HepG2 (cell line): ENCODE results near the gene SH3YL1. TPM values are rescaled to one million over a fixed set of nuclear protein-coding genes. Genes with fewer than 3 reads are reported as not detected.

ENCODE experiments used
- CCAR2 ChIP-seq: fragments of 200-400 bp; formaldehyde crosslinking; optimal IDR thresholded peaks from 2 replicates; pipeline ENCODE3; 2018; ENCODE audit warnings: low read depth, mild to moderate bottlenecking, low read length, moderate library complexity
- EED ChIP-seq: sonication (generic); formaldehyde crosslinking; IDR thresholded peaks from 2 replicates; pipeline ENCODE4 v1.5.0; 2020; ENCODE audit warnings: mild to moderate bottlenecking, missing genetic modification reagents
- FOXK1 ChIP-seq: sonication (generic); formaldehyde crosslinking; IDR thresholded peaks from 2 replicates; pipeline ENCODE4 v1.4.0; 2020; ENCODE audit warnings: low read depth, missing genetic modification reagents, borderline replicate concordance
- HNRNPL ChIP-seq: fragments of 200-400 bp; formaldehyde crosslinking; IDR thresholded peaks from 2 replicates; pipeline ENCODE4 v1.6.1; 2017; ENCODE audit warnings: mild to moderate bottlenecking, low read depth, low read length
- ISX ChIP-seq: sonication (generic); formaldehyde crosslinking; conservative IDR thresholded peaks from 2 replicates; pipeline ENCODE4 v1.5.0; 2020; ENCODE audit warnings: missing genetic modification reagents
- NR2F1 ChIP-seq, 2 experiments: fragments of 450-650 bp in 1 of 2; formaldehyde crosslinking in 1 of 2; IDR thresholded peaks; 2 replicates each; pipeline versions ENCODE4 v1.5.0 to v1.6.1; 2016 to 2020; ENCODE audit warnings: mild to moderate bottlenecking in 1 of 2, missing compliant biosample characterization in 1 of 2, missing genetic modification reagents in 1 of 2, moderate library complexity in 1 of 2
- POLR2AphosphoS5 ChIP-seq: IDR thresholded peaks from 2 replicates; pipeline ENCODE4 v1.6.1; 2012; ENCODE audit warnings: low read depth, low read length
- RBM39 ChIP-seq: fragments of 200-400 bp; formaldehyde crosslinking; IDR thresholded peaks from one replicate; pipeline ENCODE4 v1.6.1; 2018; ENCODE audit warnings: antibody characterized with exemption, mild to moderate bottlenecking, low read depth, low read length; ENCODE audit not compliant: poor library complexity, severe bottlenecking
- SRF ChIP-seq: IDR thresholded peaks from 2 replicates; pipeline ENCODE4 v1.6.1; 2011; ENCODE audit warnings: mild to moderate bottlenecking, low read depth, low read length, moderate library complexity
- ZFY ChIP-seq: sonication (generic); formaldehyde crosslinking; IDR thresholded peaks from 2 replicates; pipeline ENCODE4 v1.4.0; 2020; ENCODE audit warnings: missing genetic modification reagents
- ZNF205 ChIP-seq: IDR thresholded peaks from 2 replicates; pipeline ENCODE4 v1.6.1; 2018; ENCODE audit warnings: missing biosample characterization, missing genetic modification reagents
- ZNF263 ChIP-seq: sonication (generic); formaldehyde crosslinking; IDR thresholded peaks from 2 replicates; pipeline ENCODE4 v1.4.0; 2020; ENCODE audit warnings: missing genetic modification reagents
- ZNF317 ChIP-seq: sonication (generic); formaldehyde crosslinking; IDR thresholded peaks from 2 replicates; pipeline ENCODE4 v1.5.0; 2020; ENCODE audit warnings: mild to moderate bottlenecking, missing genetic modification reagents
- ZNF550 ChIP-seq: sonication (generic); formaldehyde crosslinking; IDR thresholded peaks from 2 replicates; pipeline ENCODE4 v1.4.0; 2020; ENCODE audit warnings: mild to moderate bottlenecking, missing genetic modification reagents, borderline replicate concordance
- ZNF879 ChIP-seq: sonication (generic); formaldehyde crosslinking; IDR thresholded peaks from 2 replicates; pipeline ENCODE4 v1.8.1; 2023; ENCODE audit warnings: missing genetic modification reagents
- polyA plus RNA-seq, 8 experiments: library from polyadenylated mRNA; depleted of rRNA in 3 of 8; stranded (reverse) in 7 of 8; unstranded in 1 of 8; fragments of >200 nt; fragmentation: Illumina TruSeq in 4 of 8; extraction: Trizol in 4 of 8; gene quantifications; 2 replicates each; pipeline versions ENCODE4 v1.2.1 to v1.2.3, GENCODE V29; 2011 to 2016; ENCODE audit warnings: low read depth in 4 of 8, missing spikeins in 1 of 8, mixed read lengths in 1 of 8; ENCODE audit not compliant: insufficient read depth in 1 of 8
- total RNA-seq, 5 experiments: library from RNA; depleted of rRNA; stranded (reverse); fragments of >200 nt; fragmentation: Illumina TruSeq; extraction: Trizol; gene quantifications; 2 replicates each; pipeline ENCODE4 v1.2.3, GENCODE V29; 2016; ENCODE audit warnings: low read depth in 1 of 5
- TF ChIP-seq, protein P1 (sequence below): sonication (generic); formaldehyde crosslinking; IDR thresholded peaks from 2 replicates; pipeline ENCODE4 v1.8.1; 2022; ENCODE audit warnings: low read depth, mild to moderate bottlenecking, missing genetic modification reagents
- TF ChIP-seq, protein P2 (sequence below): sonication (generic); formaldehyde crosslinking; IDR thresholded peaks from 2 replicates; pipeline ENCODE4 v1.4.0; 2020; ENCODE audit warnings: mild to moderate bottlenecking, low read depth, missing genetic modification reagents
- TF ChIP-seq, protein P3 (sequence below): sonication (generic); formaldehyde crosslinking; IDR thresholded peaks from 2 replicates; pipeline ENCODE4 v1.5.1; 2020; ENCODE audit warnings: mild to moderate bottlenecking, missing genetic modification reagents, moderate library complexity
- TF ChIP-seq, protein P4 (sequence below): sonication (generic); formaldehyde crosslinking; IDR thresholded peaks from 2 replicates; pipeline ENCODE4 v1.4.0; 2020; ENCODE audit warnings: mild to moderate bottlenecking, missing genetic modification reagents
- TF ChIP-seq, protein P5 (sequence below): sonication (generic); formaldehyde crosslinking; conservative IDR thresholded peaks from 2 replicates; pipeline ENCODE4 v1.4.0; 2020; ENCODE audit warnings: missing genetic modification reagents

SH3YL1 gene
- total and polyA plus RNA-seq, 2 of the 13 experiments (the other 11 are each of a cell fraction or from before 2014, with no cell fraction given) = 13.0 to 48.2 TPM

DNA sequence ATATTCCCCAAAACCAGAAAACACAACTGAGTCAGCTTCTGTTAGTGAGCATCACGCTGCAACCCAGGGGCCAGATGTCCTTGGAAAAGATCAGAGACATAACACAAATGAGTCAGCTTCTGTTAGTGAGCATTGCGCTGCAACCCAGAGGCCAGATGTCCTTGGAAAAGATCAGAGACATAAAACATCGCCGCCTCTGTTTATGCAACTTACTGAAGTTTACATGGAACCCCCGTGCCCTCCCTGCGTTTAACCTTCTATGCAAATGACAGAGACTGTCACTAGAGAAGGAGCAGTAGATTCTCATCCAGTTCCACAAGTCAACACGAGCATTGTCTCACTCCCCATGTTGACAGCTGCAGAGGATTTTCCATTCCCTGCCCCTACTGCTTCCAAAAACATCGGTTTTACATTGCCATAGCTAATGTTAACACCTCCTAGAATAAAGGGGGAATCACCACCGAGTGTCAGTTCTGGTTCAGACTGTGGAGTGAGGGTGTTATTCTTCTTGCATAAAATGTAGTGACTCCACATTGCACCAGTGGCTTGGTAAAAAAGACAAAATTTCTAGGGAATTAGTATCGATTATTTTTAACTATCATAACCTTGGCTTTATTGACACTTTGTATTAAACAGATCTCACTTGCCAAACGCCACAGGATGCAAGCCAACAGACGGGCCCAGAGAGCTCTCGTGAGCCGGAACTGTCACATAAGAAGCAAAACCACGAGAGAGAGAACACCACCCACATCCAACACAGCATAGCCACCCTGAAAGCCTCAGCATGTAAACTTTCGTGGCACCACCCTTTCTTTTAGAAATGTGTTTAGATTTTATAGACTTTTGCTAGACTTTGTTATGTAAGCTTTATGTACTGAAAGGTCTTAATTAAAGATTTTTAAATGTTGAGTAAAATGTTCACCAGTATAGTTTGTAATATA lies 87.7 kb downstream of the SH3YL1 start (continued):
- TF ChIP-seq, protein P1, sequence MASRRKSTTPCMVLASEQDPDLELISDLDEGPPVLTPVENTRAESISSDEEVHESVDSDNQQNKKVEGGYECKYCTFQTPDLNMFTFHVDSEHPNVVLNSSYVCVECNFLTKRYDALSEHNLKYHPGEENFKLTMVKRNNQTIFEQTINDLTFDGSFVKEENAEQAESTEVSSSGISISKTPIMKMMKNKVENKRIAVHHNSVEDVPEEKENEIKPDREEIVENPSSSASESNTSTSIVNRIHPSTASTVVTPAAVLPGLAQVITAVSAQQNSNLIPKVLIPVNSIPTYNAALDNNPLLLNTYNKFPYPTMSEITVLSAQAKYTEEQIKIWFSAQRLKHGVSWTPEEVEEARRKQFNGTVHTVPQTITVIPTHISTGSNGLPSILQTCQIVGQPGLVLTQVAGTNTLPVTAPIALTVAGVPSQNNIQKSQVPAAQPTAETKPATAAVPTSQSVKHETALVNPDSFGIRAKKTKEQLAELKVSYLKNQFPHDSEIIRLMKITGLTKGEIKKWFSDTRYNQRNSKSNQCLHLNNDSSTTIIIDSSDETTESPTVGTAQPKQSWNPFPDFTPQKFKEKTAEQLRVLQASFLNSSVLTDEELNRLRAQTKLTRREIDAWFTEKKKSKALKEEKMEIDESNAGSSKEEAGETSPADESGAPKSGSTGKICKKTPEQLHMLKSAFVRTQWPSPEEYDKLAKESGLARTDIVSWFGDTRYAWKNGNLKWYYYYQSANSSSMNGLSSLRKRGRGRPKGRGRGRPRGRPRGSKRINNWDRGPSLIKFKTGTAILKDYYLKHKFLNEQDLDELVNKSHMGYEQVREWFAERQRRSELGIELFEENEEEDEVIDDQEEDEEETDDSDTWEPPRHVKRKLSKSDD = 0 out of 2 replicates have a peak, but pooled peaks have one; percentile 32
- TF ChIP-seq, protein P2, sequence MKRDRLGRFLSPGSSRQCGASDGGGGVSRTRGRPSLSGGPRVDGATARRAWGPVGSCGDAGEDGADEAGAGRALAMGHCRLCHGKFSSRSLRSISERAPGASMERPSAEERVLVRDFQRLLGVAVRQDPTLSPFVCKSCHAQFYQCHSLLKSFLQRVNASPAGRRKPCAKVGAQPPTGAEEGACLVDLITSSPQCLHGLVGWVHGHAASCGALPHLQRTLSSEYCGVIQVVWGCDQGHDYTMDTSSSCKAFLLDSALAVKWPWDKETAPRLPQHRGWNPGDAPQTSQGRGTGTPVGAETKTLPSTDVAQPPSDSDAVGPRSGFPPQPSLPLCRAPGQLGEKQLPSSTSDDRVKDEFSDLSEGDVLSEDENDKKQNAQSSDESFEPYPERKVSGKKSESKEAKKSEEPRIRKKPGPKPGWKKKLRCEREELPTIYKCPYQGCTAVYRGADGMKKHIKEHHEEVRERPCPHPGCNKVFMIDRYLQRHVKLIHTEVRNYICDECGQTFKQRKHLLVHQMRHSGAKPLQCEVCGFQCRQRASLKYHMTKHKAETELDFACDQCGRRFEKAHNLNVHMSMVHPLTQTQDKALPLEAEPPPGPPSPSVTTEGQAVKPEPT (CRISPR knock-in tag) = no peak
- TF ChIP-seq FOXK1 (CRISPR knock-in tag) (peak; percentile 96), HNRNPL (no peak), ZNF317 (CRISPR knock-in tag) (peak; percentile 77), ZFY (CRISPR knock-in tag) (peak; percentile 40; the same call in 1 of the 2 replicates), ZNF205 (peak; percentile 82), SRF (no peak), ZNF550 (CRISPR knock-in tag) (no peak), EED (CRISPR knock-in tag) (no peak), ZNF879 (CRISPR knock-in tag) (no peak), POLR2AphosphoS5 (peak; percentile 66; the same call in 1 of the 2 replicates), RBM39 (no peak), ZNF263 (CRISPR knock-in tag) (0 out of 2 replicates have a peak, but pooled peaks have one; percentile 17), CCAR2 (no peak), NR2F1 (CRISPR knock-in tag; IDR thresholded peaks at IDR 0.05) (peak; percentile 85 to 86), ISX (CRISPR knock-in tag) (no peak)
- TF ChIP-seq, protein P3, sequence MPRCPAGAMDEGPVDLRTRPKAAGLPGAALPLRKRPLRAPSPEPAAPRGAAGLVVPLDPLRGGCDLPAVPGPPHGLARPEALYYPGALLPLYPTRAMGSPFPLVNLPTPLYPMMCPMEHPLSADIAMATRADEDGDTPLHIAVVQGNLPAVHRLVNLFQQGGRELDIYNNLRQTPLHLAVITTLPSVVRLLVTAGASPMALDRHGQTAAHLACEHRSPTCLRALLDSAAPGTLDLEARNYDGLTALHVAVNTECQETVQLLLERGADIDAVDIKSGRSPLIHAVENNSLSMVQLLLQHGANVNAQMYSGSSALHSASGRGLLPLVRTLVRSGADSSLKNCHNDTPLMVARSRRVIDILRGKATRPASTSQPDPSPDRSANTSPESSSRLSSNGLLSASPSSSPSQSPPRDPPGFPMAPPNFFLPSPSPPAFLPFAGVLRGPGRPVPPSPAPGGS (CRISPR knock-in tag) = no peak
- TF ChIP-seq, protein P4, sequence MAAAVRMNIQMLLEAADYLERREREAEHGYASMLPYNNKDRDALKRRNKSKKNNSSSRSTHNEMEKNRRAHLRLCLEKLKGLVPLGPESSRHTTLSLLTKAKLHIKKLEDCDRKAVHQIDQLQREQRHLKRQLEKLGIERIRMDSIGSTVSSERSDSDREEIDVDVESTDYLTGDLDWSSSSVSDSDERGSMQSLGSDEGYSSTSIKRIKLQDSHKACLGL (CRISPR knock-in tag) = no peak
- TF ChIP-seq, protein P5, sequence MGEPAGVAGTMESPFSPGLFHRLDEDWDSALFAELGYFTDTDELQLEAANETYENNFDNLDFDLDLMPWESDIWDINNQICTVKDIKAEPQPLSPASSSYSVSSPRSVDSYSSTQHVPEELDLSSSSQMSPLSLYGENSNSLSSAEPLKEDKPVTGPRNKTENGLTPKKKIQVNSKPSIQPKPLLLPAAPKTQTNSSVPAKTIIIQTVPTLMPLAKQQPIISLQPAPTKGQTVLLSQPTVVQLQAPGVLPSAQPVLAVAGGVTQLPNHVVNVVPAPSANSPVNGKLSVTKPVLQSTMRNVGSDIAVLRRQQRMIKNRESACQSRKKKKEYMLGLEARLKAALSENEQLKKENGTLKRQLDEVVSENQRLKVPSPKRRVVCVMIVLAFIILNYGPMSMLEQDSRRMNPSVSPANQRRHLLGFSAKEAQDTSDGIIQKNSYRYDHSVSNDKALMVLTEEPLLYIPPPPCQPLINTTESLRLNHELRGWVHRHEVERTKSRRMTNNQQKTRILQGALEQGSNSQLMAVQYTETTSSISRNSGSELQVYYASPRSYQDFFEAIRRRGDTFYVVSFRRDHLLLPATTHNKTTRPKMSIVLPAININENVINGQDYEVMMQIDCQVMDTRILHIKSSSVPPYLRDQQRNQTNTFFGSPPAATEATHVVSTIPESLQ = peak; percentile 86; the same call in 1 of the 2 replicates
